ENCODE data around the gene ATF6.

ATF6 gene

DNA sequence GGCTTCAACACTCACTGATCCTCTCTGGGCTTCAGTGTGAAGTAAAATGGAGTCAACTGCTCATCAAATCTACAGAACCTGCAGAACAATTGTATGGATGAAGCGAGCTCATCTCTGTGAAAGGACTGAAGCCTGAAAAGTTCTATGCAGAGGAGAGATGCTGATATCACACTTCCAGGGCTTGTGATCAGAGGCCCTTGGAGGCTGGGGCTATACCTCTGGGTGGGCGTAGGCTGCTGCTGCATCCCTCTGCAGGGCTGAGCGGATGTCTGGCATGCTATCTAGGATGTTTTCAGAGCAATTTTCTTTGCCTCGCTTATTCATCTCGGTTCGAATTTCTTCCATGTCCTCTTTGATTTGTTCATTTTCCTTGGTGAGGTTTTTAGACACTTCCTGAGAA, 240.0 kb downstream of the ATF6 start:
- no peak overlapping the region for H3K27ac ChIP-seq (ENCODE audit: low read depth, low read length)
- H3K4me3 ChIP-seq (ENCODE audit: low read length) = no peak overlapping the region
- H3F3A ChIP-seq (ENCODE audit: control insufficient read depth, insufficient read depth) = no peaks in the 10 kb centered on the region
- no peaks in the 10 kb centered on the region for H3K9me2 ChIP-seq (replicated peaks; ENCODE audit: control insufficient read depth, low read length)
- no peaks in the 10 kb centered on the region for H3K9me3 ChIP-seq (ENCODE audit: control insufficient read depth, insufficient read depth, low read length)
- no peaks in the 10 kb centered on the region for H4K20me1 ChIP-seq (ENCODE audit: control insufficient read depth, insufficient read depth, low read depth, low read length)
- no peak overlapping the region for H3K4me2 ChIP-seq (ENCODE audit: low read length)
- no peaks in the 10 kb centered on the region for H3K4me1 ChIP-seq (ENCODE audit: control insufficient read depth, low read length)
- H3K79me2 ChIP-seq (ENCODE audit: control insufficient read depth, low read length) = no peaks in the 10 kb centered on the region
- H3K36me3 ChIP-seq (ENCODE audit: control insufficient read depth, low read length) = no peaks in the 10 kb centered on the region
- TF ChIP-seq, protein P1, sequence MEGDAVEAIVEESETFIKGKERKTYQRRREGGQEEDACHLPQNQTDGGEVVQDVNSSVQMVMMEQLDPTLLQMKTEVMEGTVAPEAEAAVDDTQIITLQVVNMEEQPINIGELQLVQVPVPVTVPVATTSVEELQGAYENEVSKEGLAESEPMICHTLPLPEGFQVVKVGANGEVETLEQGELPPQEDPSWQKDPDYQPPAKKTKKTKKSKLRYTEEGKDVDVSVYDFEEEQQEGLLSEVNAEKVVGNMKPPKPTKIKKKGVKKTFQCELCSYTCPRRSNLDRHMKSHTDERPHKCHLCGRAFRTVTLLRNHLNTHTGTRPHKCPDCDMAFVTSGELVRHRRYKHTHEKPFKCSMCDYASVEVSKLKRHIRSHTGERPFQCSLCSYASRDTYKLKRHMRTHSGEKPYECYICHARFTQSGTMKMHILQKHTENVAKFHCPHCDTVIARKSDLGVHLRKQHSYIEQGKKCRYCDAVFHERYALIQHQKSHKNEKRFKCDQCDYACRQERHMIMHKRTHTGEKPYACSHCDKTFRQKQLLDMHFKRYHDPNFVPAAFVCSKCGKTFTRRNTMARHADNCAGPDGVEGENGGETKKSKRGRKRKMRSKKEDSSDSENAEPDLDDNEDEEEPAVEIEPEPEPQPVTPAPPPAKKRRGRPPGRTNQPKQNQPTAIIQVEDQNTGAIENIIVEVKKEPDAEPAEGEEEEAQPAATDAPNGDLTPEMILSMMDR (IDR thresholded peaks at IDR 0.05; ENCODE audit: low read depth, low read length, poor library complexity, severe bottlenecking) = no peak
- TF ChIP-seq EZH2phosphoT487 (IDR thresholded peaks at IDR 0.05; ENCODE audit: borderline replicate concordance, low read length) = no peak
- peaks cover 2% of the 10 kb centered on the region; the same call in 1 of the 2 replicates for H3K27me3 ChIP-seq (ENCODE audit: control insufficient read depth, low read length)

- Histone ChIP-seq H3F3A (ENCODE audit: control insufficient read depth, insufficient read depth) (no peaks in the 10 kb centered on the region), H3K79me2 (ENCODE audit: control insufficient read depth, low read length) (no peaks in the 10 kb centered on the region), H3K27ac (ENCODE audit: low read depth, low read length) (no peak overlapping the region), H4K20me1 (ENCODE audit: control insufficient read depth, insufficient read depth, low read depth, low read length) (no peaks in the 10 kb centered on the region), H3K4me2 (ENCODE audit: low read length) (no peak overlapping the region), H3K36me3 (ENCODE audit: control insufficient read depth, low read length) (no peaks in the 10 kb centered on the region), H3K27me3 (ENCODE audit: control insufficient read depth, low read length) (peaks cover 2% of the 10 kb centered on the region; the same call in 1 of the 2 replicates), H3K9me2 (replicated peaks; ENCODE audit: control insufficient read depth, low read length) (no peaks in the 10 kb centered on the region), H3K4me3 (ENCODE audit: low read length) (no peak overlapping the region), H3K4me1 (ENCODE audit: control insufficient read depth, low read length) (no peaks in the 10 kb centered on the region), H3K9me3 (ENCODE audit: control insufficient read depth, insufficient read depth, low read length) (no peaks in the 10 kb centered on the region)
- no peak for TF ChIP-seq EZH2phosphoT487 (IDR thresholded peaks at IDR 0.05; ENCODE audit: borderline replicate concordance, low read length)
- TF ChIP-seq, protein P1 (IDR thresholded peaks at IDR 0.05; ENCODE audit: low read depth, low read length, poor library complexity, severe bottlenecking) = no peak
These were observed 241.3 kb downstream of the ATF6 start for GRCh38 chr1:162007466-162007865.

GRCh38 chr1:162008799-162009198, 242.7 kb downstream of the ATF6 start:
- Histone ChIP-seq H3K9me3 (ENCODE audit: control insufficient read depth, insufficient read depth, low read length) (peaks cover 5% of the 10 kb centered on the region; the same call in 1 of the 2 replicates), H3K27me3 (ENCODE audit: control insufficient read depth, low read length) (no peaks in the 10 kb centered on the region; the same call in 1 of the 2 replicates), H3K27ac (ENCODE audit: low read depth, low read length) (no peak overlapping the region), H3K9me2 (replicated peaks; ENCODE audit: control insufficient read depth, low read length) (no peaks in the 10 kb centered on the region), H3K79me2 (ENCODE audit: control insufficient read depth, low read length) (no peaks in the 10 kb centered on the region), H3F3A (ENCODE audit: control insufficient read depth, insufficient read depth) (no peaks in the 10 kb centered on the region), H3K4me1 (ENCODE audit: control insufficient read depth, low read length) (no peaks in the 10 kb centered on the region), H3K4me2 (ENCODE audit: low read length) (no peak overlapping the region), H3K36me3 (ENCODE audit: control insufficient read depth, low read length) (no peaks in the 10 kb centered on the region), H4K20me1 (ENCODE audit: control insufficient read depth, insufficient read depth, low read depth, low read length) (no peaks in the 10 kb centered on the region), H3K4me3 (ENCODE audit: low read length) (no peak overlapping the region)
- TF ChIP-seq EZH2phosphoT487 (IDR thresholded peaks at IDR 0.05; ENCODE audit: borderline replicate concordance, low read length) = no peak
- TF ChIP-seq, protein P1 (IDR thresholded peaks at IDR 0.05; ENCODE audit: low read depth, low read length, poor library complexity, severe bottlenecking) = no peak

All from DOHH2 (cell line).